Ovary (tissue), 9 donors: ENCODE results near the gene SLC37A1. TPM values are rescaled to one million over a fixed set of nuclear protein-coding genes. Genes with fewer than 3 reads are reported as not detected.

Experiments
- DNase-seq, 5 donors: peaks; one replicate each; pipeline ENCODE4 v3.0.0-alpha.2; 2019 to 2020
- H3K27ac ChIP-seq, 2 donors: fragments of 200-600 bp; one replicate each; pipeline versions ENCODE4 v1.5.1 to v1.8.0; 2019 to 2022
- H3K27me3 ChIP-seq: fragments of 200-600 bp; one replicate; pipeline ENCODE4 v1.8.0; 2022
- H3K36me3 ChIP-seq: fragments of 200-600 bp; sonication (generic); one replicate; pipeline ENCODE4 v1.5.1; 2019
- H3K4me1 ChIP-seq: one replicate; pipeline ENCODE4 v1.8.1; 2013; ENCODE audit warnings: mild to moderate bottlenecking, moderate library complexity; ENCODE audit not compliant: insufficient read depth
- H3K4me3 ChIP-seq: fragments of 200-600 bp; sonication (generic); one replicate; pipeline ENCODE4 v1.5.1; 2017
- H3K9me3 ChIP-seq, 2 donors: fragments of 200-600 bp in 1 of 2; sonication (generic) in 1 of 2; one replicate each; pipeline versions ENCODE4 v1.5.1 to v1.8.1; 2013 to 2019; ENCODE audit warnings: mild to moderate bottlenecking in 1 of 2, moderate library complexity in 1 of 2
- CTCF ChIP-seq, 3 donors: fragments of 450-650 bp in 2 of 3; fragments of 200-600 bp in 1 of 3; IDR thresholded peaks; one replicate each; pipeline versions ENCODE4 v1.5.1 to v1.8.0; 2016 to 2022; ENCODE audit warnings: antibody characterized with exemption in 3 of 3, mild to moderate bottlenecking in 1 of 3
- EP300 ChIP-seq: sonication (generic); formaldehyde crosslinking; IDR thresholded peaks from one replicate; pipeline ENCODE4 v1.6.1; 2017; ENCODE audit warnings: antibody characterized with exemption
- POLR2A ChIP-seq: fragments of 450-650 bp; IDR thresholded peaks from one replicate; pipeline ENCODE4 v1.6.1; 2017; ENCODE audit warnings: antibody characterized with exemption, mild to moderate bottlenecking, moderate library complexity
- WGBS, 3 donors: extraction: QIAGEN DNeasy Blood & Tissue Kit in 1 of 3; methylation state at CpG; one replicate each; pipeline versions ENCODE4 v1.1.5 to v1.1.7; 2013 to 2017; 5-methylcytosine and 5-hydroxymethylcytosine counted together
- intact Hi-C, 4 donors: fragments of 100-400 bp; cut with DNase I; formaldehyde crosslinking; loops; one replicate each; pipeline versions ENCODE4 v1.11.0 to v1.15.1; 2022 to 2023
- polyA plus RNA-seq, 2 donors: library from polyadenylated mRNA; stranded (reverse); fragments of 200-250 nt in 1 of 2; fragments of 350-450 nt in 1 of 2; fragmentation: Illumina TruSeq in 1 of 2; extraction: RNeasy Lipid Tissue Mini Kit (QIAGEN cat#74804) in 1 of 2; gene quantifications; one replicate each; pipeline ENCODE4 v1.2.3, GENCODE V29; 2013 to 2014
- total RNA-seq, 7 donors: library from RNA; depleted of rRNA in 2 of 7; stranded (reverse); fragments of >200 nt in 2 of 7; fragmentation: NEBNext Ultra II Directional in 3 of 7; extraction: Animal tissue kit (Norgen Biotek cat#: 25700) in 3 of 7; gene quantifications; one replicate each; pipeline versions ENCODE4 v1.1.0 to v1.2.4, GENCODE V29; 2016 to 2023
- donor health status: DM: no; HTN: no; CAD: no; lungs with moderate emphysema.
- donor health status: DM: no; HTN: no; CAD: no.
- donor health status: Bipolar disorder and iron deficiency.
- donor health status: DM: yes; HTN: yes; CAD: no.
- donor health status: DM: no; HTN: no; CAD: no.
- donor health status: DM: yes; HTN: yes; CAD: no.

The SLC37A1 gene
- total and polyA plus RNA-seq, 9 donors: 5.1 to 10.0 (median 7.4) TPM

- Histone ChIP-seq H3K27me3 (no peaks in the 10 kb centered on the region), H3K36me3 (no peaks in the 10 kb centered on the region), H3K27ac (no peak overlapping the region), H3K9me3 (no peaks in the 10 kb centered on the region), H3K4me3 (no peak overlapping the region), H3K4me1 (peaks cover 16% of the 10 kb centered on the region)
- WGBS, 3 donors: 92 to 97% (median 95%) methylated on average over 22 of the region's 22 CpGs
- TF ChIP-seq CTCF (IDR thresholded peaks at IDR 0.05): no peak
- no peak for TF ChIP-seq POLR2A
- TF ChIP-seq EP300: no peak
- intact Hi-C loops: no loop called here
- DNase-seq: peak in 1 of 5 donors; percentile 33
Observed at GRCh38 chr21:42579456-42580075, 65.9 kb downstream of the SLC37A1 start.

GRCh38 chr21:42580076-42580792, 66.6 kb downstream of the SLC37A1 start:
- intact Hi-C loops: no loop called here
- 79 to 85% (median 81%) methylated on average over 16 of the region's 16 CpGs for WGBS, 3 donors
- H3K36me3 ChIP-seq: no peaks in the 10 kb centered on the region
- peak in 1 of 5 donors; percentile 18 for DNase-seq
- peaks cover 16% of the 10 kb centered on the region for H3K4me1 ChIP-seq
- no peak for TF ChIP-seq POLR2A
- no peak for TF ChIP-seq CTCF (IDR thresholded peaks at IDR 0.05)
- TF ChIP-seq EP300: no peak
- no peak overlapping the region for H3K4me3 ChIP-seq
- peak overlapping the region in 1 of 2 donors; percentile 80 for H3K27ac ChIP-seq
- no peaks in the 10 kb centered on the region for H3K27me3 ChIP-seq
- no peaks in the 10 kb centered on the region for H3K9me3 ChIP-seq

GRCh38 chr21:42580793-42581321, 67.2 kb downstream of the SLC37A1 start:
- no peaks in the 10 kb centered on the region for H3K9me3 ChIP-seq
- 46 to 77% (median 49%) methylated on average over 16 of the region's 16 CpGs for WGBS, 3 donors
- no peak overlapping the region for H3K4me3 ChIP-seq
- peak overlapping the region in 1 of 2 donors; percentile 80 for H3K27ac ChIP-seq
- TF ChIP-seq POLR2A (no peak), CTCF (IDR thresholded peaks at IDR 0.05) (no peak), EP300 (no peak)
- H3K27me3 ChIP-seq: no peaks in the 10 kb centered on the region
- peak in 1 of 5 donors; percentile 40 for DNase-seq
- H3K4me1 ChIP-seq: peaks cover 16% of the 10 kb centered on the region
- intact Hi-C loops: no loop called here
- no peaks in the 10 kb centered on the region for H3K36me3 ChIP-seq

GRCh38 chr21:42581336-42581992, 67.8 kb downstream of the SLC37A1 start:
- peak in 1 of 5 donors; percentile 61 for DNase-seq
- H3K9me3 ChIP-seq: no peaks in the 10 kb centered on the region
- intact Hi-C loops: no loop called here
- H3K27me3 ChIP-seq: no peaks in the 10 kb centered on the region
- H3K4me3 ChIP-seq: no peak overlapping the region
- H3K4me1 ChIP-seq: peaks cover 16% of the 10 kb centered on the region
- 12 to 41% (median 16%) methylated on average over 13 of the region's 13 CpGs for WGBS, 3 donors
- peak overlapping the region; percentile 18 to 80 for H3K27ac ChIP-seq
- TF ChIP-seq EP300: no peak
- no peak for TF ChIP-seq POLR2A
- TF ChIP-seq CTCF (IDR thresholded peaks at IDR 0.05): no peak
- H3K36me3 ChIP-seq: no peaks in the 10 kb centered on the region
